HepG2 (cell line): ENCODE results near the gene PLCB2. TPM values are rescaled to one million over a fixed set of nuclear protein-coding genes. Genes with fewer than 3 reads are reported as not detected.

Experiments
- ATAC-seq: fragments of 200-7000 bp; cut with Tn5 transposase; 3 replicates; pipeline ENCODE4 v1.9.1; 2020; ENCODE audit warnings: mild to moderate bottlenecking, moderate library complexity
- BruUV-seq: library from RNA; stranded (reverse); fragments of 400-500 nt; replicated peaks from 2 replicates; lab custom pipeline; 2021; lab: Mats Ljungman, UMichigan
- CTCF ChIA-PET: fragments of 300-600 bp; formaldehyde crosslinking; extraction: SDS; loops from one replicate; lab custom pipeline; 2021; ENCODE audit warnings: low total read pairs, inconsistent platforms, low intra/inter-chr PET ratio; lab: Yijun Ruan, JAX
- POLR2A ChIA-PET: fragments of 350-600 bp; sonication (Branson Sonifier 250); formaldehyde crosslinking; loops from one replicate; lab custom pipeline; 2020; ENCODE audit warnings: antibody characterized with exemption, inconsistent platforms; lab: Yijun Ruan, JAX
- DNase-seq: peaks from one replicate; pipeline ENCODE4 v3.0.0-alpha.2; 2015; ENCODE audit warnings: low spot score
- FAIRE-seq: peaks from 3 replicates; lab custom pipeline; 2011; peaks lifted over from hg19 to GRCh38; lab: Jason Lieb, UNC
- H2AFZ ChIP-seq: one replicate; pipeline ENCODE4 v1.6.1; 2011; ENCODE audit warnings: low read length, inconsistent platforms
- H3K27ac ChIP-seq: fragments of 300-600 bp; 3 replicates; pipeline ENCODE4 v1.8.0; 2011; ENCODE audit warnings: mixed run types, mild to moderate bottlenecking, mixed read lengths, low read length, inconsistent platforms; ENCODE audit not compliant: insufficient read depth; ENCODE audit errors: extremely low read length
- H3K27me3 ChIP-seq, 2 experiments: fragments of 200-600 bp in 1 of 2; 2 replicates in 1 of 2; 3 replicates in 1 of 2; pipeline versions ENCODE4 v1.6.0 to v1.8.0; 2011; ENCODE audit warnings: low read length in 2 of 2, mild to moderate bottlenecking in 2 of 2, moderate library complexity in 2 of 2, inconsistent platforms in 1 of 2; ENCODE audit not compliant: insufficient read depth in 2 of 2, control insufficient read depth in 1 of 2
- H3K36me3 ChIP-seq, 2 experiments: fragments of 200-600 bp in 1 of 2; replicated peaks in 1 of 2; 2 replicates in 1 of 2; 3 replicates in 1 of 2; pipeline versions ENCODE4 v1.5.1 to v1.8.0; 2011; ENCODE audit warnings: low read length in 2 of 2, inconsistent platforms in 1 of 2; ENCODE audit not compliant: insufficient read depth in 2 of 2, control insufficient read depth in 1 of 2
- H3K4me1 ChIP-seq: 2 replicates; pipeline ENCODE4 v1.5.1; 2012; ENCODE audit warnings: low read length, inconsistent platforms; ENCODE audit not compliant: insufficient read depth
- H3K4me2 ChIP-seq: 2 replicates; pipeline ENCODE4 v1.6.0; 2011; ENCODE audit warnings: low read depth, low read length, inconsistent platforms
- H3K4me3 ChIP-seq, 3 experiments: fragments of 200-600 bp in 1 of 3; sonication (generic), shearing (Covaris generic) in 1 of 3; replicated peaks in 1 of 3; 2 replicates each; pipeline ENCODE4 v1.5.1; 2011 to 2016; ENCODE audit warnings: low read length in 3 of 3, inconsistent platforms in 2 of 3, low read depth in 2 of 3, mild to moderate bottlenecking in 2 of 3, control low read depth in 1 of 3, mixed read lengths in 1 of 3; ENCODE audit not compliant: insufficient read depth in 1 of 3
- H3K79me2 ChIP-seq: one replicate; pipeline ENCODE4 v1.6.1; 2011; ENCODE audit warnings: low read length, inconsistent platforms; ENCODE audit not compliant: insufficient read depth
- H3K9ac ChIP-seq: 2 replicates; pipeline ENCODE4 v1.6.0; 2011; ENCODE audit warnings: mild to moderate bottlenecking, low read depth, low read length, inconsistent platforms; ENCODE audit not compliant: insufficient read depth
- H3K9me3 ChIP-seq: 2 replicates; pipeline ENCODE4 v1.5.1; 2012; ENCODE audit warnings: mild to moderate bottlenecking, low read length
- H4K20me1 ChIP-seq: 2 replicates; pipeline ENCODE4 v1.6.0; 2011; ENCODE audit warnings: inconsistent platforms, mild to moderate bottlenecking, low read length, moderate library complexity; ENCODE audit not compliant: insufficient read depth
- ADNP ChIP-seq: sonication (generic); formaldehyde crosslinking; IDR thresholded peaks from 2 replicates; pipeline ENCODE4 v1.4.0; 2020; ENCODE audit warnings: missing genetic modification reagents
- KDM4B ChIP-seq: sonication (generic); formaldehyde crosslinking; IDR thresholded peaks from 2 replicates; pipeline ENCODE4 v1.4.0; 2020; ENCODE audit warnings: missing genetic modification reagents
- KLF12 ChIP-seq: sonication (generic); formaldehyde crosslinking; IDR thresholded peaks from 2 replicates; pipeline ENCODE4 v1.4.0; 2020; ENCODE audit warnings: missing genetic modification reagents, borderline replicate concordance
- PCBP1 ChIP-seq: fragments of 200-400 bp; formaldehyde crosslinking; IDR thresholded peaks from 2 replicates; pipeline ENCODE4 v1.6.1; 2017; ENCODE audit warnings: mild to moderate bottlenecking, low read depth, low read length, borderline replicate concordance
- ZNF138 ChIP-seq: sonication (generic); formaldehyde crosslinking; IDR thresholded peaks from 2 replicates; pipeline ENCODE4 v1.5.0; 2020; ENCODE audit warnings: mild to moderate bottlenecking, low read depth, missing genetic modification reagents
- ZNF17 ChIP-seq: sonication (generic); formaldehyde crosslinking; IDR thresholded peaks from 2 replicates; pipeline ENCODE4 v1.5.0; 2020; ENCODE audit warnings: mild to moderate bottlenecking, missing genetic modification reagents
- ZNF350 ChIP-seq: sonication (generic); formaldehyde crosslinking; IDR thresholded peaks from 2 replicates; pipeline ENCODE4 v1.4.0; 2020; ENCODE audit warnings: mild to moderate bottlenecking, low read depth, missing genetic modification reagents, borderline replicate concordance
- ZNF441 ChIP-seq: sonication (generic); formaldehyde crosslinking; IDR thresholded peaks from 2 replicates; pipeline ENCODE4 v1.7.0; 2021; ENCODE audit warnings: missing genetic modification reagents, borderline replicate concordance
- ZNF572 ChIP-seq: sonication (generic); formaldehyde crosslinking; IDR thresholded peaks from 2 replicates; pipeline ENCODE4 v1.5.1; 2020; ENCODE audit warnings: mild to moderate bottlenecking, missing genetic modification reagents
- ZNF652 ChIP-seq: IDR thresholded peaks from 2 replicates; pipeline ENCODE4 v1.6.1; 2016; ENCODE audit warnings: low read depth, borderline replicate concordance
- WGBS: methylation state at CpG from one replicate; pipeline ENCODE4 v1.1.6; 2017; ENCODE audit warnings: low lambda C conversion rate; 5-methylcytosine and 5-hydroxymethylcytosine counted together
- in situ Hi-C: cut with HindIII; loops from 2 replicates; pipeline ENCODE4 v1.10.0; 2017; ENCODE audit warnings: low pct_unique_long_range_greater_than_20kb; ENCODE audit not compliant: extremely low pct_ligation_motif_present
- intact Hi-C: fragments of 100-400 bp; cut with micrococcal nuclease; formaldehyde crosslinking; loops from one replicate; pipeline ENCODE4 v1.10.0; 2022; ENCODE audit not compliant: unreplicated experiment
- polyA plus RNA-seq, 8 experiments: library from polyadenylated mRNA; depleted of rRNA in 3 of 8; stranded (reverse) in 7 of 8; unstranded in 1 of 8; fragments of >200 nt; fragmentation: Illumina TruSeq in 4 of 8; extraction: Trizol in 4 of 8; gene quantifications; 2 replicates each; pipeline versions ENCODE4 v1.2.1 to v1.2.3, GENCODE V29; 2011 to 2016; ENCODE audit warnings: low read depth in 4 of 8, missing spikeins in 1 of 8, mixed read lengths in 1 of 8; ENCODE audit not compliant: insufficient read depth in 1 of 8
- total RNA-seq, 5 experiments: library from RNA; depleted of rRNA; stranded (reverse); fragments of >200 nt; fragmentation: Illumina TruSeq; extraction: Trizol; gene quantifications; 2 replicates each; pipeline ENCODE4 v1.2.3, GENCODE V29; 2016; ENCODE audit warnings: low read depth in 1 of 5
- TF ChIP-seq, protein P1 (sequence below): sonication (generic); formaldehyde crosslinking; IDR thresholded peaks from 2 replicates; pipeline ENCODE4 v1.5.1; 2020; ENCODE audit warnings: mild to moderate bottlenecking, moderate library complexity, missing genetic modification reagents
- TF ChIP-seq, protein P2 (sequence below): sonication (generic); formaldehyde crosslinking; IDR thresholded peaks from 2 replicates; pipeline ENCODE4 v1.4.0; 2020; ENCODE audit warnings: missing genetic modification reagents, borderline replicate concordance
- TF ChIP-seq, protein P3 (sequence below): sonication (generic); formaldehyde crosslinking; conservative IDR thresholded peaks from 2 replicates; pipeline ENCODE4 v1.8.0; 2022; ENCODE audit warnings: missing genetic modification reagents

Gene PLCB2
- total and polyA plus RNA-seq, 2 of the 13 experiments (the other 11 are each of a cell fraction or from before 2014, with no cell fraction given) = 0.11 TPM; not detected in 1

DNA sequence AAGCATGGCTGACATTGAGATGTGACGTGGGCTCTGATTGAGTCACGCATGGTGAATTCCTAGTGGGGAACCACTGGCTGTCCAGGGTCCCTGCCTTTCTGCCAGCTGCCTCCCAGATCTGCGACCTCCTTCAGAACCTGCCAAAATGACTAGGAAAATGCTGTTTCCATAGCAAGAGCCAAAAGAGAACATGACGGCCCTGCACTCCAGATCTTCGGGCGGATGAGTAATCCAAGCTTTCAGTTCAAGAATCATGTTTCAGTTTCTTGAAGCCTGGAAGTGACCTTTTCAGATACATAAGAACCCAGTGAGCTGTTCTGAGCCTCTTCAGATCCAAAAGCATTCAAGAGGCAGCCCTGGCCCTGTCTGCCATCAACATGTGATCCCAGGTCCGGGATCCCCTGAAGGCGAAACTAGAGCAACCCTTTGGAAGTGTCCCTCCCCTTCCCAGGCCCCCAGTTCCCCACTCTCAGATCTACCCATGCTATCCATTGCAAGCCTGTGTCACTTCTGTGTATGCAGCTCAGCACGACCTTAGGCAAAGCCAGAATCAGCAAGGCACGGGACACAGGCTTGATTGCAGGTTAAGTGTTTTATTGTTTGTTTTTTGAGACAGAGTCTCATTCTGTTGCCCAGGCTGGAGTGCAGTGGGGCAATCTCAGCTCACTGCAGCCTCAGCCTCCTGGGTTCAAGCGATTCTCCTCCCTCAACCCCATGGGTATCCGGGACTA is 44.5 kb downstream of the PLCB2 start:
- H3K36me3 ChIP-seq = no peaks in the 10 kb centered on the region
- H3K79me2 ChIP-seq = no peaks in the 10 kb centered on the region
- H3K27me3 ChIP-seq = peaks cover 8 to 39% of the 10 kb centered on the region in 2 experiments; a peak in 4 of 5 replicates
- H3K4me1 ChIP-seq = no peaks in the 10 kb centered on the region
- TF ChIP-seq ZNF441 (CRISPR knock-in tag) (no peak), KLF12 (CRISPR knock-in tag) (no peak), PCBP1 (no peak), KDM4B (CRISPR knock-in tag) (no peak)
- TF ChIP-seq, protein P1, sequence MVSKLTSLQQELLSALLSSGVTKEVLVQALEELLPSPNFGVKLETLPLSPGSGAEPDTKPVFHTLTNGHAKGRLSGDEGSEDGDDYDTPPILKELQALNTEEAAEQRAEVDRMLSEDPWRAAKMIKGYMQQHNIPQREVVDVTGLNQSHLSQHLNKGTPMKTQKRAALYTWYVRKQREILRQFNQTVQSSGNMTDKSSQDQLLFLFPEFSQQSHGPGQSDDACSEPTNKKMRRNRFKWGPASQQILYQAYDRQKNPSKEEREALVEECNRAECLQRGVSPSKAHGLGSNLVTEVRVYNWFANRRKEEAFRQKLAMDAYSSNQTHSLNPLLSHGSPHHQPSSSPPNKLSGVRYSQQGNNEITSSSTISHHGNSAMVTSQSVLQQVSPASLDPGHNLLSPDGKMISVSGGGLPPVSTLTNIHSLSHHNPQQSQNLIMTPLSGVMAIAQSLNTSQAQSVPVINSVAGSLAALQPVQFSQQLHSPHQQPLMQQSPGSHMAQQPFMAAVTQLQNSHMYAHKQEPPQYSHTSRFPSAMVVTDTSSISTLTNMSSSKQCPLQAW (CRISPR knock-in tag) = no peak
- no peak overlapping the region for H3K4me2 ChIP-seq
- intact Hi-C loops (no loop called here), in situ Hi-C loops (no loop called here)
- FAIRE-seq (no peak), ATAC-seq (no peak), DNase-seq (no peak)
- BruUV-seq = no TSS peak
- POLR2A ChIA-PET = no interaction called here
- no peak overlapping the region for H3K27ac ChIP-seq
- no peaks in the 10 kb centered on the region for H4K20me1 ChIP-seq
- 32% methylated on average over 9 of the region's 12 CpGs for WGBS
- no peak overlapping the region for H3K4me3 ChIP-seq
- no peak overlapping the region for H2AFZ ChIP-seq
- H3K9ac ChIP-seq = no peak overlapping the region
- H3K9me3 ChIP-seq = no peaks in the 10 kb centered on the region
- CTCF ChIA-PET = no interaction called here

DNA sequence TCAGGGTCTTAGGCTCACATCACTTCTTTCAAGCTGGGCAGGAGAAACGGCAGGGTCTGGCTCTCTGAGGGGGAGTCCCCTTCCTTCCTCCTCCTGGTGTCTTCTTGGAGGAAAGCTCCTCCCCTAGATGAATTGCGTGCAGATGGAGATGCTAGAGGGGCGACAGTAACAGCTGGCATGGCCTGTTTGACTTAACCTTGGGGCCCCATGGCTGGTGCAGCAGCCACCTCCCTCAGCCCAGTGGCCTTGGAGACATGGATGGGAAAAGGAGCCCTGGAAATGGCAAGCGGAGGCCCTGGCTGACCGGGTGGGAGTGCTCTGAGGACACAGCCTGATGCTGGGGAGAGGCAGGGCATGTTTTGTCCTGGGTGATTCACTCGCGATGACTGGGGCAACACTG is 48.7 kb downstream of the PLCB2 start:
- no peak for ATAC-seq
- intact Hi-C loops = no loop called here
- WGBS = 58% methylated on average over 7 of the region's 7 CpGs
- TF ChIP-seq, protein P2, sequence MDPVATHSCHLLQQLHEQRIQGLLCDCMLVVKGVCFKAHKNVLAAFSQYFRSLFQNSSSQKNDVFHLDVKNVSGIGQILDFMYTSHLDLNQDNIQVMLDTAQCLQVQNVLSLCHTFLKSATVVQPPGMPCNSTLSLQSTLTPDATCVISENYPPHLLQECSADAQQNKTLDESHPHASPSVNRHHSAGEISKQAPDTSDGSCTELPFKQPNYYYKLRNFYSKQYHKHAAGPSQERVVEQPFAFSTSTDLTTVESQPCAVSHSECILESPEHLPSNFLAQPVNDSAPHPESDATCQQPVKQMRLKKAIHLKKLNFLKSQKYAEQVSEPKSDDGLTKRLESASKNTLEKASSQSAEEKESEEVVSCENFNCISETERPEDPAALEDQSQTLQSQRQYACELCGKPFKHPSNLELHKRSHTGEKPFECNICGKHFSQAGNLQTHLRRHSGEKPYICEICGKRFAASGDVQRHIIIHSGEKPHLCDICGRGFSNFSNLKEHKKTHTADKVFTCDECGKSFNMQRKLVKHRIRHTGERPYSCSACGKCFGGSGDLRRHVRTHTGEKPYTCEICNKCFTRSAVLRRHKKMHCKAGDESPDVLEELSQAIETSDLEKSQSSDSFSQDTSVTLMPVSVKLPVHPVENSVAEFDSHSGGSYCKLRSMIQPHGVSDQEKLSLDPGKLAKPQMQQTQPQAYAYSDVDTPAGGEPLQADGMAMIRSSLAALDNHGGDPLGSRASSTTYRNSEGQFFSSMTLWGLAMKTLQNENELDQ (CRISPR knock-in tag) = no peak
- TF ChIP-seq ZNF350 (no peak), ZNF572 (no peak), ZNF652 (no peak), ZNF138 (CRISPR knock-in tag) (no peak), ZNF17 (CRISPR knock-in tag) (no peak), ADNP (CRISPR knock-in tag) (no peak)
- TF ChIP-seq, protein P3, sequence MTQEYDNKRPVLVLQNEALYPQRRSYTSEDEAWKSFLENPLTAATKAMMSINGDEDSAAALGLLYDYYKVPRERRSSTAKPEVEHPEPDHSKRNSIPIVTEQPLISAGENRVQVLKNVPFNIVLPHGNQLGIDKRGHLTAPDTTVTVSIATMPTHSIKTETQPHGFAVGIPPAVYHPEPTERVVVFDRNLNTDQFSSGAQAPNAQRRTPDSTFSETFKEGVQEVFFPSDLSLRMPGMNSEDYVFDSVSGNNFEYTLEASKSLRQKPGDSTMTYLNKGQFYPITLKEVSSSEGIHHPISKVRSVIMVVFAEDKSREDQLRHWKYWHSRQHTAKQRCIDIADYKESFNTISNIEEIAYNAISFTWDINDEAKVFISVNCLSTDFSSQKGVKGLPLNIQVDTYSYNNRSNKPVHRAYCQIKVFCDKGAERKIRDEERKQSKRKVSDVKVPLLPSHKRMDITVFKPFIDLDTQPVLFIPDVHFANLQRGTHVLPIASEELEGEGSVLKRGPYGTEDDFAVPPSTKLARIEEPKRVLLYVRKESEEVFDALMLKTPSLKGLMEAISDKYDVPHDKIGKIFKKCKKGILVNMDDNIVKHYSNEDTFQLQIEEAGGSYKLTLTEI (CRISPR knock-in tag) = no peak

More for the DNA sequence above, 48.7 kb downstream of the PLCB2 start:
- DNase-seq (no peak), FAIRE-seq (no peak)
- ChIA-PET CTCF (no interaction called here), POLR2A (no interaction called here)
- Histone ChIP-seq H3K36me3 (no peaks in the 10 kb centered on the region), H3K27ac (no peak overlapping the region), H3K9me3 (no peaks in the 10 kb centered on the region), H3K79me2 (no peaks in the 10 kb centered on the region), H3K27me3 (peaks cover 3 to 35% of the 10 kb centered on the region in 2 experiments; a peak in 4 of 5 replicates), H3K9ac (no peak overlapping the region), H3K4me1 (peaks cover 20% of the 10 kb centered on the region), H4K20me1 (no peaks in the 10 kb centered on the region), H3K4me3 (no peak overlapping the region), H2AFZ (no peak overlapping the region), H3K4me2 (no peak overlapping the region)
- in situ Hi-C loops = no loop called here
- no TSS peak for BruUV-seq
